GM23248 (cell line): ENCODE measurements around the gene APRT.

ENCODE experiments used
- EZH2 ChIP-seq: fragments of 200-600 bp; sonication (generic); IDR thresholded peaks from 2 replicates; pipeline ENCODE4 v1.6.1; 2018; ENCODE audit warnings: antibody characterized with exemption, mild to moderate bottlenecking; ENCODE audit not compliant: insufficient read depth, poor library complexity, severe bottlenecking
- EZH2phosphoT487 ChIP-seq: fragments of 200-600 bp; sonication (generic); IDR thresholded peaks from 2 replicates; pipeline ENCODE4 v1.6.1; 2018; ENCODE audit warnings: antibody characterized with exemption, moderate library complexity, mild to moderate bottlenecking, low read depth; ENCODE audit not compliant: insufficient read depth

- TF ChIP-seq EZH2 (no peak), EZH2phosphoT487 (no peak)
Observed at GRCh38 chr16:88856828-88857727, 45.4 kb upstream of the APRT start, which contains the start of the genes GALNS and TRAPPC2L.
